Muscle of arm (tissue), 12 donors: Measurements from ENCODE around the gene TBC1D16. TPM values are rescaled to one million over a fixed set of nuclear protein-coding genes. Genes with fewer than 3 reads are reported as not detected.
"Not testable (repeated sequence)": the region's sequence is repeated elsewhere in the genome, so short reads cannot be mapped to it uniquely, and the experiment has no call there.

Source experiments
- DNase-seq: peaks from one replicate; pipeline ENCODE4 v3.0.0-alpha.2; 2013
- polyA plus RNA-seq, 12 donors: library from polyadenylated mRNA; unstranded; fragments of 120-200 nt; gene quantifications; one replicate each; pipeline ENCODE4 v1.2.1, GENCODE V29; 2013; ENCODE audit not compliant: insufficient read length in 12 of 12

Gene TBC1D16
- polyA plus RNA-seq, 12 donors = 24.9 to 35.8 (median 27.8) TPM; not detected in 1

- no peak for DNase-seq
Measured at GRCh38 chr17:79977708-79978547, 57.7 kb downstream of the TBC1D16 start.

- DNase-seq = no peak
Measured at GRCh38 chr17:79977161-79977631, 58.5 kb downstream of the TBC1D16 start.

- no peak for DNase-seq
Measured at GRCh38 chr17:79976451-79976850, 59.2 kb downstream of the TBC1D16 start.

DNA sequence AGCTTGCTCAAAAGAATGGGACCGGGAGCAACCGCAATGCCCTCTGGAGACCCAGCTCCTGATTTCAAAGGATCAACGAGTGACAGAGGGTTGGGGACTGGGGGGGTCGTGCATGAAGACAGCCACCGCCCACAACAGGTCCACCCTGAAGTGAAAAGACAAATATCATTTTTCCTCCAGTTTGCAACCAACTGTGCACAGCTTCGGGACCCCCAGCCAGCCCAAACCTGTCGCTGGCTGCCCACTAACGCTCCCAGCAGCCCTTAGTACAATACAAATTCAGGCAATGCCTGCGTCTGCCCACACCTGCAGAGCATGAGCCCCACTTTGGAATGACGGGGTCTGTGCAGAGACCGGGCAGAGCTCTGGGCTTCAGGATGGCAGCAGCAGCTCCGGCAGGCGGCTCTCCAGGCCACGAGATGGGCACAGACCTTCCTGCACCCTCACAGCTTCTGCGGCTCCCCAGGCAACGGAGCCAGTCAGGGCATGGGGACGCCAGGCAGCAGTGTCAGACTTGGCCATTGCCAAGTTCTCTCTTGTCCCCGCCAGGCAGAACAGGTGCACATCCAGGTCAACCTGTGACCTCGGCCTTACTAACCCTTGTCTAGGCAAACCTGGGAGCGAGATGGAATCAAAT, 60.1 kb downstream of the TBC1D16 start:
- DNase-seq = no peak

DNA sequence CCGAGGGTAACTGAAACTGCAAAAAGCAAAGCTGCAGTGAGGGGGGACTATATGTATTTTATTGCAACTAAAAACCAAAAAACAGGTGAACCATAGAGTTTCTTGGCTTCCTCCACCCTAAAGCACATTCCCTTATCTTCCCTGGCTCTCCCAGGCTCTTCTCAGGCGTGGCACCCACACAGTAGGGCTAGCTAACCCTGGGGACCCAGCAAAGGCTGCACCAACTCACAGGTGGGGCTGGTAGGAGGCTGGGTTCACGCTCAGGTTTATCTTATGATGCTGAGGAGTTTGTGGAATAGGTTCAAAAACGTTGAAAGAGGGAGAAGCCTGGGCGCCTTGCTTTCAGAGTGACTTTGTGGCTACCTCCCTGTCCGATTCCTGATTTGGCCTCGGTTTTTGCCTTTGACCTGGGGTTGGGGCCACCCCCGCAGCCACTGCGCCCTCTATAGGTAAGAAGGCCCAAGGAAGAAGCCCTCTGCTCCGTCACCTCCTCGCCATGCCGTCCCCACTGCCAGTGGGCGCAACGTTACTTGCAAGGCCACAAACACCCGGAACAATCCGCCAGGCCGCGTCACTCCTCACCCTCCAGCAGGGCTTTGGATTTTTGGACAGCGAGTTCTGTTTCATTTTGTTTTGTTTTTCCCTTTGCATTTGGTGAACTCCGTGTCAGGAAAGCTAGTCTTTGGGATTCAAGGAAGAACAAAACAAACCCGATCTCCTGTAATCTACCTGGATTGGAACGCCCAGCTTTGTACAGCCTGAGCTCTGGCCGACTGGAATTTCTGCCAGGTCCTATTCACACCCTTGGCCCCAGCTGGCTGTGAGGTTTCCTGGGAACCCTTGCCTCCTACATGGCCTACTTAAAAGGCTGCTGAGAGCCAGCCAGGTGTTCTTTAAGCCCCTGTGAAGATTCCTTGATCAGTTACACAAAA, 60.8 kb downstream of the TBC1D16 start:
- DNase-seq = no peak

- DNase-seq = no peak
Measured at GRCh38 chr17:79971651-79972050, 64.0 kb downstream of the TBC1D16 start.

GRCh38 chr17:79970576-79971068, 65.0 kb downstream of the TBC1D16 start:
- no peak for DNase-seq

- no peak for DNase-seq
Measured at GRCh38 chr17:79969906-79970305, 65.8 kb downstream of the TBC1D16 start.

DNA sequence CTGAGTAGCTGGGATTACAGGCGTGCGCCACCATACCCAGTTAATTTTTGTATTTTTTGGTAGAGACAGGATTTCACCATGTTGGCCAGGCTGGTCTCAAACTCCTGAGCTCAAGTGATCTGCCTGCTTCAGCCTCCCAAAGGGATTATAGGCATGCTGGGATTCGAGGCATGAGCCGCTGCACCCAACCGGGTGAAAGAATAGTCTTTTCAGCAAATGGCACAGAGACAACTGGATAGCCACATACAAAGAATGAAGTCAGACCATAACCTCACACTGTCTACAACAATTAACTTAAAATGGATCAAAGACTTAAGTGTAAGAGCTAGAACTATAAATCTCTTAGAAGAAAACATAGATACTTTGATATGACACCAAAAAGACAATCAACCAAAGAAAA, 67.6 kb downstream of the TBC1D16 start:
- no peak for DNase-seq

- DNase-seq = no peak
Measured at GRCh38 chr17:79966681-79967080, 69.0 kb downstream of the TBC1D16 start.

DNA sequence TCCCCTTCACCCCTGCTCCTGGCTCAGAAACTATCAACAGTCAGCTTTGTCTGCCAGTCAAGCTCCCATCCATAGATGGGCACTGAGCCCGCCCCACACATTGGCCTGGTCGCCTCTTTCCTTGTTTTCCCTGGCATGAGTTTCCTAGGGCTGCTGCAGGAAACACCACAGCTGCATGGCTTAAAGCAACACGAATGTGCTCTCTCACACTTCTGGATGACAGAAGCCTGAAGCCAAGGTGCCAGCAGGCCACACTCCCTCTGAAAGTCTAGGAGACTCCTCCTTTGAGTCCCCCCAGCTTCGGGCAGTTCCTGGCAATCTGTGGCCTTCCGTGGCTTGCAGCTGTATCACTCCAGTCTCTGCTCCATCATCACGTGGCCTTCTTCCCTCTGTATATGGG, 69.9 kb downstream of the TBC1D16 start:
- DNase-seq = no peak

DNA sequence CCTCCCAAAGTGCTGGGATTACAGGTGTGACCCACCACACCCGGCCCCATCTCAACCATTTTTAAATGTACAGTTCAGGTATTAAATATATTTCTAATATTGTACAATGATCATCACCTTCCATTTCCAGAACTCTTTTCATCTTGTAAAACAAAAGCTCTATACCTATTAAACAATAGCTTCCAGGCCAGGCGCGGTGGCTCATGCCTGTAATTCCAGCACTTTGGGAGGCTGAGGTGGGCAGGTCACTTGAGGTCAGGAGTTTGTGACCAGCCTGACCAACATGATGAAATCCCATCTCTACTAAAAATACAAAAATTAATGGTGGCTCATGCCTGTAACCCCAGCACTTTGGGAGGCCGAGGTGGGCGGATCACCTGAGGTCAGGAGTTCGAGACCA, 73.2 kb downstream of the TBC1D16 start:
- not testable (repeated sequence) for DNase-seq

DNA sequence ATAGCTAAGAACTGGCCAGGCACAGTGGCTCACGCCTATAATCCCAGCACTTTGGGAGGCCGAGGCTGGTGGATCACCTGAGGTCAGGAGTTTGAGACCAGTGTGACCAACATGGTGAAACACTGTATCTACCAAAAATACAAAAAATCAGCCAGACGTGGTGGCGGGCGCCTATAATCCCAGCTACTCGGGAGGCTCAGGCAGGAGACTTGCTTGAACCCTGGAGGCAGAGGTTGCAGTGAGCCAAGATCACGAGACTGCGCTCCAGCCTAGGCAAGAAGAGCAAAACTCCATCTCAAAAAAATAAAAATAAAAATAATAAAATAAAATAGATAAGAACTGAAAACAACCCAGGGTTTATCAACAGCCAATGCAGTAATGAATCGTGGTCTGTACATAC, 74.1 kb downstream of the TBC1D16 start:
- DNase-seq = not testable (repeated sequence)

DNA sequence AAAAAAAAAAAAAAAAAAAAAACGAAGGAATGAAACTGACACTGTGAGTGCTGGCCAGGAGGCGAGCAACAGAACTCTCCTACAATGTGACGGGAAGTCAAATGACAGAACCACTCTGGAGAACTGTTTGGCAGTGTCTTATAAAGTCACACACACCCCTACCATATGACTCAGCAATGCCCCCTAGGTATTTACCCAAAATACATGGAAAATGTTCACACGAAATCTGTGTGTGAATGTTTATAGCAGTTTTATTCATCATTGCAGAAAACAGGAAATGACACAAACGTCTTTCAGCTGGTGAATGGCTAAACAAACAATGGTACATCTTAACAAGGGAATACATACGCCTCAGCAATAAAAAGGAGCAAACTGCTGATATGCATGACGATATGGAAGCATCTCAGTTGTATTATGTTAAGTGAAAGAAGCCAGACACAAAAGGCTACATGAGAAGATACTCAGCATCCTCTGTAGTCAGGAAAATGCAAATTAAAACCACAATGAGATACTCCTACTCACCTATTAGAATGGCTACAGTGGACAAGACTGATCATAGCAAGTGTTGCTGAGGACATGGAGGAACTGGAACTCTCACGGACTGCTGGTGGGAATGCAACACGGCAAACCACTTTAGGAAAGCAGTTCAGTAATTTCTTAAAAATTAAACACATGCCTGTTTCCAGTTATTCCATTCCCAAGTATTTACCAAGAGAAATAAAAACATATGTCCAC, 74.7 kb downstream of the TBC1D16 start:
- no peak for DNase-seq

- DNase-seq = no peak
Measured at GRCh38 chr17:79959042-79959441, 76.6 kb downstream of the TBC1D16 start.

- DNase-seq = no peak
Measured at GRCh38 chr17:79956853-79957252, 78.8 kb downstream of the TBC1D16 start.

DNA sequence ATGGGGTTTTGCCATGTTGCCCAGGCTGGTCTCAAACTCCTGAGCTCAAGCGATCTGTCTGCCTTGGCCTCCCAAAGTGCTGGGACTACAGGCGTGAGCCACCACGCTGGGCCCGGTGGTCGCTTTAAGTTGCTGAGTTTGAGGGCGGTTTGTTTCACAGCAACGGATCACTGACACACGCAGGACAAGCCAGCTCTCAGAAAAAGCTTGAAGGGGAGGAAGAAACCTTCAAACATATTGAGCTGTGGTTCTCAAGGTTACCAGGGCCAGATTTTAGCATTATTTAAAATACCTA, 79.3 kb downstream of the TBC1D16 start:
- DNase-seq = not testable (repeated sequence)

DNA sequence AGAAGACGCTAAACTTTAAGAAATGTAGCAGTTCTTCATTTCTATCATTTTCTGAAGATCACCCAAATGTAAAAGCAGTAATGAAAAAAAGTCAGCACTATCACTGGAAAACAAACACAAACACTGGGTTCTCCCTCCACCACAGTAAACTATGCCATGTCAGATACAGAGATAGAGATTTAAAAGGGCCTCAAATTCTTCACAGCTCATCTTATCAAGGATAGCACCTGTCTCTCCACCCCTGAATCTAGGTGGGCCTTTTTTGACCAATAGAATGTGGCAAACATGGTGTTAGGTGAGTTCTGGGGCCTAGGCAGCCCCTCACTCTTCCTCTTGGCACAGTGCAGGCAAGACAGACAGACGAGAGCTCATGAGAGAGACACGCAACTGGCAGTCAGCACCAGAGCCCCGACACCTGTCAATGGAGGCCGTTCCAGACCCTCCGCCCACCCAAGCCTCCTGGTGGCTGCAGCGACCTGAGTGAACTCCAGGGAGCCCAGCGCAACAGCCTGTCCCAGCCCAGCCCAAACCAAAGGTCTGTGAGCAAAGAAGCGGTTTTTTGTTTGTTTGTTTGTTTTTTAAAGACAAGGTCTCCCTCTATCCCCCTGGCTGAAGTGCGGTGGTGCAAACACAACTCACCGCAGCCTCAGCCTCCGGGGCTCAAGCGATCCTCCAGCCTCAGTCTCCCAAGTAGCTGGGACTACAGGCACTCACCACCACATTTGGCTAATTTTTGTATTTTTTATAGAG, 79.8 kb downstream of the TBC1D16 start:
- DNase-seq = no peak

DNA sequence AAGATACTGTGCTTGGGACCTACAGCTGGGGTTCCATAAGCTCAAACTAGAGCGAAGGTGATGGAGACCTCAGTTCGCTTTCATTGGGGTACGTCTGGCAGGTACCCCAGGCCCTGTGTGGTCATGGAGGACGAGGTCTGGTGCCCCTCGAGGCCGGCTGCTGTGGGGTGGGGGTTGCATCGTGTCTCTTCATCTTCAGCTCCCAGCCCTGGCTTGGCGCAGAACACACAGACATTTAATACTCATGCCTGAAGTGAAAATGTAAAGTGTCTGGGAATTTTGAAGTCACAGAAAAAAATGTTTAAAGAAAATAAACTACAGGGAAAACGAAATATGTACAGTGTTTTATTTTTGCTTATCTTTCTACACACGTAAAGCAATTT, 80.5 kb downstream of the TBC1D16 start:
- no peak for DNase-seq

DNA sequence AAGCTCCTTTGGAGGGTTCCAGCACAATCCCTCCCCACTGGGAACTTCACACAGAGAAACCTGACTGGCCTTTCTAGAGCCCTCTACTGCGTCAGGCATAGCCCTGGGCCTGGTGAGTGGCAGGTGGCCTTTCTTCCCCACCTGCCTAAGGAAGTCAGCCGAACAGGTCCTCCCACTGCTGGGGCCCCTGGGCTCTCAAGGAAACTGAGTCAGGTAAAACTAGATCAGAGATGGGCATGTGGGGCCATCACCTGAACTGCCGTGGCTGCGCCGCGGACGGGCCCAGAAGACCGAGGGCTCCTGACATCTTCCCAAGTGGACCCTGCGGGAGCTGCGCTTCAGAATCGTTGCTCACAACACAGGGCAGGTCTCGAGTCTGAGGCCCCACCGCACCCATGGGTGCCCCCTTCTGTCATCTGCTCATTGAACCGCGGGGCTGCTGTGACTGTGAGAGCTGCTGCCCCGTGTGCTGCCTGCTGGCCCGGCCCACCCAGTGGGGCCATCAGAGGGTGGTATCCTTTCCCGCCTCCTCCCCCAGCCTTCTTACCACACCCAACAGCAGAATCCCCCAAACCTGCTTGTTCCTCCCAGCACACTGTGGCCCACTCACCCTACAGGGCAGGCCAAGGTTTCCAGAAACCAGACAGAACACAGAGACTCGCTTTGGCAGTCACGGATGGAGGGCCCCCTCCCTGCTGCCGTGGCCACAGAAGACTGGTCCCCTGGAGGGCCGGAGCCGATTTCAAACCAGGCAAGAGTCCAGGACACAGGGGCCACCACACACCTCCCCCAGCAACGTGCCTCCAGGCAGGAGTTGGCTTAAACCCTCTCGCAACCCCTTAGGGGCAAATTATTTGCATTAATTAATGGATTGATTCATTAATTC, 81.1 kb downstream of the TBC1D16 start:
- DNase-seq = no peak
